Ovary (tissue), 9 donors: ENCODE results near the gene PI4K2A. TPM values are rescaled to one million over a fixed set of nuclear protein-coding genes. Genes with fewer than 3 reads are reported as not detected.
"Not testable (repeated sequence)": the region's sequence is repeated elsewhere in the genome, so short reads cannot be mapped to it uniquely, and the experiment has no call there.

Experiments
- DNase-seq, 5 donors: peaks; one replicate each; pipeline ENCODE4 v3.0.0-alpha.2; 2019 to 2020
- H3K27ac ChIP-seq, 2 donors: fragments of 200-600 bp; one replicate each; pipeline versions ENCODE4 v1.5.1 to v1.8.0; 2019 to 2022
- H3K27me3 ChIP-seq: fragments of 200-600 bp; one replicate; pipeline ENCODE4 v1.8.0; 2022
- H3K36me3 ChIP-seq: fragments of 200-600 bp; sonication (generic); one replicate; pipeline ENCODE4 v1.5.1; 2019
- H3K4me1 ChIP-seq: one replicate; pipeline ENCODE4 v1.8.1; 2013; ENCODE audit warnings: mild to moderate bottlenecking, moderate library complexity; ENCODE audit not compliant: insufficient read depth
- H3K4me3 ChIP-seq: fragments of 200-600 bp; sonication (generic); one replicate; pipeline ENCODE4 v1.5.1; 2017
- H3K9me3 ChIP-seq, 2 donors: fragments of 200-600 bp in 1 of 2; sonication (generic) in 1 of 2; one replicate each; pipeline versions ENCODE4 v1.5.1 to v1.8.1; 2013 to 2019; ENCODE audit warnings: mild to moderate bottlenecking in 1 of 2, moderate library complexity in 1 of 2
- EP300 ChIP-seq: sonication (generic); formaldehyde crosslinking; IDR thresholded peaks from one replicate; pipeline ENCODE4 v1.6.1; 2017; ENCODE audit warnings: antibody characterized with exemption
- POLR2A ChIP-seq: fragments of 450-650 bp; IDR thresholded peaks from one replicate; pipeline ENCODE4 v1.6.1; 2017; ENCODE audit warnings: antibody characterized with exemption, mild to moderate bottlenecking, moderate library complexity
- WGBS, 3 donors: extraction: QIAGEN DNeasy Blood & Tissue Kit in 1 of 3; methylation state at CpG; one replicate each; pipeline versions ENCODE4 v1.1.5 to v1.1.7; 2013 to 2017; 5-methylcytosine and 5-hydroxymethylcytosine counted together
- intact Hi-C, 4 donors: fragments of 100-400 bp; cut with DNase I; formaldehyde crosslinking; loops; one replicate each; pipeline versions ENCODE4 v1.11.0 to v1.15.1; 2022 to 2023
- polyA plus RNA-seq, 2 donors: library from polyadenylated mRNA; stranded (reverse); fragments of 200-250 nt in 1 of 2; fragments of 350-450 nt in 1 of 2; fragmentation: Illumina TruSeq in 1 of 2; extraction: RNeasy Lipid Tissue Mini Kit (QIAGEN cat#74804) in 1 of 2; gene quantifications; one replicate each; pipeline ENCODE4 v1.2.3, GENCODE V29; 2013 to 2014
- total RNA-seq, 7 donors: library from RNA; depleted of rRNA in 2 of 7; stranded (reverse); fragments of >200 nt in 2 of 7; fragmentation: NEBNext Ultra II Directional in 3 of 7; extraction: Animal tissue kit (Norgen Biotek cat#: 25700) in 3 of 7; gene quantifications; one replicate each; pipeline versions ENCODE4 v1.1.0 to v1.2.4, GENCODE V29; 2016 to 2023
- TF ChIP-seq, protein P1 (sequence below), 3 donors: fragments of 450-650 bp in 2 of 3; fragments of 200-600 bp in 1 of 3; IDR thresholded peaks; one replicate each; pipeline versions ENCODE4 v1.5.1 to v1.8.0; 2016 to 2022; ENCODE audit warnings: antibody characterized with exemption in 3 of 3, mild to moderate bottlenecking in 1 of 3
- donor health status: DM: no; HTN: no; CAD: no; lungs with moderate emphysema.
- donor health status: DM: no; HTN: no; CAD: no.
- donor health status: Bipolar disorder and iron deficiency.
- donor health status: DM: yes; HTN: yes; CAD: no.
- donor health status: DM: no; HTN: no; CAD: no.
- donor health status: DM: yes; HTN: yes; CAD: no.

Gene PI4K2A
- total and polyA plus RNA-seq, 9 donors = 10.8 to 23.8 (median 12.6) TPM

DNA sequence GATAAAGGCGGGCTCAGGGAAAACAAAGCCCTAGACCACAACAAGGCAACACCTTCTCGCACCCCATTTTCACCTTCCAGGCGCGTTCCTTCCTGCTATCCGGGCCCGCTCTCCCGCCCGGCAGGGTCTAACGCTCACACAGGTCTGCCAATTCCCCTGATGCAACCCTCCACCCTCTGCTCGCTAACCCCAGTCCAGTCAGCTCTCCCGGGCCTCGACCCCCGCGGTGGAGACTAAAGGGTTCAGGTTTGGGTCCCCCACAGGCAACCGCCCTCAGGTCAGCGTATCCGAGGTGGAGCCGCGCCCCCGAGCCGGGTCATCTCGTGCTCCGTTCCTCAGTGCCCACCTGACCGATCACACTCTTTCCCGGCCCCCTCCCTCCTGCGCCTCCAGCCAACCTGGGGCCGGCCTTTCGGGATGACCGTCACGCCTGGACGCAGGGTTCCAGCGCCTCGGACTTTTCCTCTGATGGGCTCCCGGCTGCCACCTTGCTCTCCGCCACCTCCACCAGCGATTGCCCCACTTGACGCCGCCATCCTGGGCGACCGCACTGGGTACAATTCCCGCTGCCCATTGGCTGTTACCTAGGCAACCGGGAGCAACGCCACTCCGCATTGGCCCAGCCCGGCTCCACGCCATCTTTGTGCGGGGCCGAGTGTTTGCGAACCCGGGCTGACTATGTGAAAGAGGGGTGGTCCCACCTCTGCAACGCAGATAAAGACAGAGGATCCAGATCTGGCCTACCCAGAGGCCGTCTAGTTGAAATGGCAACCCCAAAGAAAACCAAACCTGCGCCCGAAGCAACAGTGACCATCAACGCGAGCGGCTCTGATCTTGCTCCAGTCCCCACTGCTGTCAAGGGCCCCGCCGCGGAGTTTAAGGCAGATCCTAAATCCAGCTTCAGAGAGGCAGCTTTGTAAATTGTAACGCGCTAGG is 7.3 kb upstream of the PI4K2A start, which contains the start of gene MORN4:
Gene MORN4 (minus strand): TSS at position 552 of the 936 bp plus-strand sequence. CDS start 13,847 bp downstream, outside the sequence.
- Histone ChIP-seq H3K36me3 (no peaks in the 10 kb centered on the region), H3K4me3 (peak within 1 kb of the TSS; percentile 67), H3K27ac (peak within 1 kb of the TSS in 1 of 2 donors; percentile 10), H3K9me3 (no peaks in the 10 kb centered on the region), H3K27me3 (no peaks in the 10 kb centered on the region), H3K4me1 (peaks cover 2% of the 10 kb centered on the region)
- peak; percentile 93 to 96 (median 94) for DNase-seq
- WGBS, 3 donors = 2 to 4% (median 4%) methylated on average over 55 to 62 of the region's 62 CpGs
- TF ChIP-seq POLR2A (no peak), EP300 (no peak)
- TF ChIP-seq, protein P1, sequence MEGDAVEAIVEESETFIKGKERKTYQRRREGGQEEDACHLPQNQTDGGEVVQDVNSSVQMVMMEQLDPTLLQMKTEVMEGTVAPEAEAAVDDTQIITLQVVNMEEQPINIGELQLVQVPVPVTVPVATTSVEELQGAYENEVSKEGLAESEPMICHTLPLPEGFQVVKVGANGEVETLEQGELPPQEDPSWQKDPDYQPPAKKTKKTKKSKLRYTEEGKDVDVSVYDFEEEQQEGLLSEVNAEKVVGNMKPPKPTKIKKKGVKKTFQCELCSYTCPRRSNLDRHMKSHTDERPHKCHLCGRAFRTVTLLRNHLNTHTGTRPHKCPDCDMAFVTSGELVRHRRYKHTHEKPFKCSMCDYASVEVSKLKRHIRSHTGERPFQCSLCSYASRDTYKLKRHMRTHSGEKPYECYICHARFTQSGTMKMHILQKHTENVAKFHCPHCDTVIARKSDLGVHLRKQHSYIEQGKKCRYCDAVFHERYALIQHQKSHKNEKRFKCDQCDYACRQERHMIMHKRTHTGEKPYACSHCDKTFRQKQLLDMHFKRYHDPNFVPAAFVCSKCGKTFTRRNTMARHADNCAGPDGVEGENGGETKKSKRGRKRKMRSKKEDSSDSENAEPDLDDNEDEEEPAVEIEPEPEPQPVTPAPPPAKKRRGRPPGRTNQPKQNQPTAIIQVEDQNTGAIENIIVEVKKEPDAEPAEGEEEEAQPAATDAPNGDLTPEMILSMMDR (IDR thresholded peaks at IDR 0.05) = no peak
- intact Hi-C loops = no loop called here

DNA sequence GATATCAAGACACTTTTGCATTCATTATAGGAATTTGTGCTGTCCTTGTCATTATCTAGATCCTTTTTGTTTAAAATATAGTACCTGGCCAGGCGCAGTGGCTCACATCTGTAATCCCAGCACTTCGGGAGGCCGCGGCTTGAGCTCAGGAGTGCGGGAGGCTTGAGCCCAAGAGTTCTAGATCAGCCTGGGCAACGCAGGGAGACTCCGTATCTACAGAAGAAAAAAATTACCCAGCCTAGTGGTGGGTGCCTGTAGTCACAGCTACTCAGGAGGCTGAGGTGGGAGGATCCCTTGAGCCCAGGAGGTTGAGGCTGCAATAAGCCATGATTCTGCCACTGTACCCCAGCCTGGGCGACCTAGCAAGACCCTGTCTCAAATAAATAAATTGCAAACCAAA is 6.5 kb upstream of the PI4K2A start:
- Histone ChIP-seq H3K27ac (peak overlapping the region in 1 of 2 donors; percentile 10), H3K4me1 (peaks cover 2% of the 10 kb centered on the region), H3K36me3 (no peaks in the 10 kb centered on the region), H3K27me3 (no peaks in the 10 kb centered on the region), H3K4me3 (peak overlapping the region; percentile 67), H3K9me3 (no peaks in the 10 kb centered on the region)
- DNase-seq = peak in 1 of 5 donors; percentile 30
- intact Hi-C loops = no loop called here
- TF ChIP-seq, protein P1 (IDR thresholded peaks at IDR 0.05) = peak in 1 of 3 donors; percentile 18
- no peak for TF ChIP-seq EP300
- TF ChIP-seq POLR2A = no peak
- 78 to 91% (median 85%) methylated on average over 8 of the region's 8 CpGs for WGBS, 3 donors

DNA sequence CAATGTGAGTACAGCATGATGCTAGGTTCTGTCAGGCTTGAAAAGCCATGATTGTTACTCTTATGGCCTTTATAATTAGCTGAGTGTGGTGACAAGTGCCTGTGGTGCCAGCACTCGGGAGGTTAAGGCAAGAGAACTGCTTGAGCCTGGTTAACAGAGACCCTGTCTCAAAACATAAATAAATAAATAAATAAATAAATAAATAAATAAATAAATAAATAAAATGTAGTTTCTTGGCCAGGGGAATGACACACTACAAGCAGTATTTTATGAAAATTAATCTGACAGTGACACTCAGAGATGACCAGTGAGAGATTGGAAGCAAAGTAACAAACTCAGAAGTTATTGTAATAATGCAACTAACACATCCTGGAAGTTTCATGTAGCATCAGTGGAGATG is 4.9 kb upstream of the PI4K2A start:
- TF ChIP-seq POLR2A (no peak), EP300 (no peak)
- TF ChIP-seq, protein P1 (IDR thresholded peaks at IDR 0.05) = no peak
- Histone ChIP-seq H3K27me3 (no peaks in the 10 kb centered on the region), H3K4me1 (peaks cover 2% of the 10 kb centered on the region), H3K9me3 (no peaks in the 10 kb centered on the region), H3K27ac (no peak overlapping the region), H3K4me3 (no peak overlapping the region), H3K36me3 (no peaks in the 10 kb centered on the region)
- 90 to 93% (median 91%) methylated on average over 1 of the region's 1 CpG for WGBS, 3 donors
- no peak for DNase-seq
- intact Hi-C loops = no loop called here

DNA sequence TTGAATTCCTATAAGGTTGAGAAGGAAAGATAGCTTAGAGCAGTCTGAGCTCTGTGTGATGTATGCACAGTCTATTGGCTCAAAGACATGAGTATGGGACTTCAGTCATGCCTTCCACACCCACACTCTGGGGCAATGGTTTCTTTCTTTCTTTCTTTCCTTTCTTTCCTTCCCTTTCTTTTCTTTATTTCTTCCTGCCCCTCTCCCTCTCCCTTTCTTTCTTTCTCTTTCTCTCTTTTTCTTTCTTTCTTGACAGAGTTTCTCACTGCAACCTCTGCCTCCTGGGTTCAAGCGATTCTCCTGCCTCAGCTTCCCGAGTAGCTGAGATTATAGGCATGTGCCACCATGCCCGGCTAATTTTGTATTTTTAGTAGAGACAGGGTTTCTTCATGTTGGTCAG is 1.4 kb upstream of the PI4K2A start:
- H3K27ac ChIP-seq, H3K4me1 ChIP-seq, H3K36me3 ChIP-seq, DNase-seq, H3K9me3 ChIP-seq, intact Hi-C loops, H3K27me3 ChIP-seq, H3K4me3 ChIP-seq: not testable (repeated sequence)
- WGBS, 3 donors = 81 to 89% (median 83%) methylated on average over 3 of the region's 3 CpGs
